HL-60/S4 treated with retinoic acid at 250 ng/mL for 4 days and 3 days (cell line): ENCODE data around the gene ADGRD1.

Source experiments
- in situ Hi-C: fragments of 300-500 bp; cut with MboI; formaldehyde crosslinking; loops from 2 replicates; pipeline ENCODE4 v1.7.0; 2022; ENCODE audit warnings: low sequenced_read_pairs

ADGRD1 gene

DNA sequence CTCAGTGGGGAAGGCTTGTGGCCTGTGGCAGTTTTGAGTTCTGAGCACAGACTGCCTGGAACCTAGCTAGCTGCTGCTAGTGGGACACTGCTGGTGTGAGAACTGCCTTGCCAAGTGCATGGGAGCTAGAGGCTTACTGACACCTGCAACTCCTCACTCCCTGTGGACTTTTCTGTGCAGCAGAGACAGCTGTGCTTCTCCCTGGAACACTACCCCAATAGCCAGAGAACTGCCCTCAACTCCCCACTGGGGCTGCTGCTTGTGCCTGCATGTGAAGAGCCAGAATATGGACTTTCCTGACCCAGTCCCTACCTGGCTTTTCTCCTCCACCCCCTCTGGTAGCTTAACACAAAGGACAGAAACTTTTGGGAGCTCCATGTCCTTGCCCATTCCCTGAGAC is 222.6 kb downstream of the ADGRD1 start:
- in situ Hi-C loops = no loop called here

DNA sequence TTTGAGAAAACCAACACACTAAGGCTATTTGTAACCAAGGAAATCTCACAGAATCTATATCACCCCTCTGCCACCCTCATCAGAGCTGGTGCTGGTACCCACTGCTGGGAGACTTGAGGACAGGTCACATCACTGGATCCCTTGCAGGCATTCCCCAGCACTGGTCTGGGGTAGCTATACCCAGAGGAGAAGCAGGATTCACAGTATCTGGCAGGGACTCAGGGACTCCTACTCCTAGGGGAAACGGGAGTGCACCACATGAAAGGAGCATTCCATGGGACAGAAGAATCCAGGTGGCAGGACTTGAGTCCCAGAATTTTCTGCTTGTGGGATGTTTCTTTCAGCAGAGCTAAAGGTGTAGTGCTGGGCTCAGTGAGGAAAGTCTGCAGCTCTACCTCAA is 223.2 kb downstream of the ADGRD1 start:
- in situ Hi-C loops = no loop called here

DNA sequence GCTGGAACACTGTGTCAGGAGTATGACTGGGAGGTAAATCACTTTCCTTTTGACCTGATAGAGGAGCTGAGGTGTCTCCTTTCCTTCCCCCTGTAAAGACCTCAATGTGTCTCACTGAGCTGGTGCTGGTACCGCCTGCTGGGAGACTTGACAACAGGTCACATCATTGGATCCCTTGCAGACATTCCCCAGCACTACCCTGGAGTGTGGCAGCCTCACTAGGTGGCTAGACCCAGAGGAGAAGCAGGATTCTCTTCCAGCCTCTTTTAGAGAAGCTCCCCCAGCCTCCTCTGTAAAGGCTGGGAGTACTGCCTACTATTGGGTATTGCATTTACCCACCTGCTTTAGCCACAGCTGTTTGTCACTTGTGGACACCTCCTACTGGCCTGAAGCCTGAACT is 223.9 kb downstream of the ADGRD1 start:
- in situ Hi-C loops = no loop called here

DNA sequence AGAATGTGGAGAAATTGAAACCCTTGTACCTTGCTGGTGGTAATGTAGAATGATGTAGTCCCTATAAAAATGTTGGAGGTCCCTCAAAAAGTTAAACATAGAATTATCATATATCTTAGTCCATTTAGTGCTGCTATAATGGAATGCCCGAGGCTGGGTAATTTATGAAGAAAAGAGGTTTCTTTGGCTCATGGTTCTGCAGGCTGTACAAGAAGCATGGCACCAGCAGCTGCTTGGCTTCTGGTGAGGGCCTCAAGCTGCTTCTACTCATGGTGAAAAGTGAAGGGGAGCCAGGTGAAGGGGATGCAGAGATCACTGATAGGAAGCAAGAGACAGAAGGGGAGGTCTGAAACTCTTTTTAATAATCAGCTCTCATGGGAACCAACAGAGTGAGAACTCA is 233.9 kb downstream of the ADGRD1 start:
- in situ Hi-C loops = no loop called here

DNA sequence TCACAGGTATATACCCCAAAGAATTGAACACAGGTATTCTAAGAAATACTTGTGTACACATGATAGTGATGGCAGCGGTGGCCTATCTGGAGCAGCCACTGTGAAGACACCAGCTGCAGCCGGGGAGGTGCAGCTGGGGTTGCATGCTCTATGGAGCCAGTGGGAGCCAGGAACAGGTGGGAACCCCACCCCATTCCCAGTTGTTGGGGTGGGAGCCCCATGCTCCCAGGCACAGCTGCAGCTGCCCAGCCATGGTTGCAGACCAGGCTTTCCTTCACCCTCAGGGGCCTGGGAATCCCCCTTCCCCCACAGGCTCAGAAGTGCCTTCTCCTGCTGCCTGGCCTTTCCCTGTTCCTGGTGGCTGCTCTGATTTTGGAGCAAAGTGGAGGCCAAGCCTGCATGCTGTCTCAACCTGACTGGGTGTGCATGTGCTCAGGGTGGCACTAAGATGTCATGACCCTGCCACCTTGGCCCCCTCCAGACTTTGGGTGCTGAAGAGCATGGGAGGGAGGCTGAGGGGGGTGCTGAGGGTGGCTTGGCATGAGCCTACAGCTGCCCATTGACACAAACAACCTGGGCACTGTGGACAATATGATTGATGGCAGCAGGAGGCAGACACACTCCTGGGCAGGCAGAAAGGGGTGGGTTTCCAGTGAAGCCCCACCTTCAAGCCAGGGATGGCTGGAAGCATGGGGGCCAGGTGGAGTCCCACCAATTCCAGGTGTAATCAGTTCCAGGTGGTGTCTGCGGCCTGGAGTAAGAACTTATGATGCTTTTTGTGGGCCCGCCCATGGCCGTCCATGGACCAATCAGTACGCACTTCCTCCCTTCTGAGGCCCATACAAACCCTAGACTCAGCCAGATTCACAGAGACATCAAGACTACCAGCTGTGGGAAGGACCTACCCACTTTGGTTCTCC is 234.7 kb downstream of the ADGRD1 start:
- in situ Hi-C loops = no loop called here

DNA sequence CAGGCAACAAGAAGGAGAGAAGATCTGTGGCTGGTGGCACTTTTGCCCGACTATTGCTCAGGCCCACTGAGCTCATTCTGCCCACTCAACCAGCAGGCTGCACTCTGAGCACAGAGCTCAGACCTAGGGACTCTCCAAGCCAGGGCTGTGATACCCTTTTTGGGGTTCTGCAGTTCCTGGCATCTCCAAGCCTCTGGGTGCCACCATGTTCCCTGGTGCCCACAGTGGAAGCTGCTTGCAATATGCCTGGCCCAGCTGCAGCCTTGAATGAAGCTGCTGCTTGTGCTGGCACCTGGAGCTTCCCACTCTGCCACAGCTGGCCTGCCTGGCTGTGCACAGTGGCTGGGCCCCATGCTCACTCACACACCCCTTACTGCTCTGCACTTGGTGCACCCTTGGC is 236.1 kb downstream of the ADGRD1 start:
- in situ Hi-C loops = no loop called here

DNA sequence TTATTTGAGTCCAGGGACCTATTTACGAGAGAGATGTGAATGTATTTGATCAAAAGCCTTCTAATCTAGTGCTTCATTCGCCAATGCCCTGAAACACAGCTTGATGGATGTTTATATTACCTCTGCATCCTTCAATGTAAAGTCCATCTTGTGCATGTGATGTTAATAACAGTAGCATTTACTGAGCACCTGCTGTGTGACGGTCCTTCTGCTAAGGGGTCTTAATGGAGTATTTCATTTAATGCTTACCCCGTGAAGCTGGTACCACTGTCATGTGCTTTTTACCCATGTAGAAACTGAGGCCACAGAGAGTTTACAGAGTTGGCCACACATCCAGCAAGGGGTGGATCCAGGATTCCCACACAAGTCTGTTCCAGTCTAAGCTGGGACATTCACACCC is 237.3 kb downstream of the ADGRD1 start:
- in situ Hi-C loops = no loop called here
